Measurements from ENCODE around the gene FAM222B.

FAM222B gene

DNA sequence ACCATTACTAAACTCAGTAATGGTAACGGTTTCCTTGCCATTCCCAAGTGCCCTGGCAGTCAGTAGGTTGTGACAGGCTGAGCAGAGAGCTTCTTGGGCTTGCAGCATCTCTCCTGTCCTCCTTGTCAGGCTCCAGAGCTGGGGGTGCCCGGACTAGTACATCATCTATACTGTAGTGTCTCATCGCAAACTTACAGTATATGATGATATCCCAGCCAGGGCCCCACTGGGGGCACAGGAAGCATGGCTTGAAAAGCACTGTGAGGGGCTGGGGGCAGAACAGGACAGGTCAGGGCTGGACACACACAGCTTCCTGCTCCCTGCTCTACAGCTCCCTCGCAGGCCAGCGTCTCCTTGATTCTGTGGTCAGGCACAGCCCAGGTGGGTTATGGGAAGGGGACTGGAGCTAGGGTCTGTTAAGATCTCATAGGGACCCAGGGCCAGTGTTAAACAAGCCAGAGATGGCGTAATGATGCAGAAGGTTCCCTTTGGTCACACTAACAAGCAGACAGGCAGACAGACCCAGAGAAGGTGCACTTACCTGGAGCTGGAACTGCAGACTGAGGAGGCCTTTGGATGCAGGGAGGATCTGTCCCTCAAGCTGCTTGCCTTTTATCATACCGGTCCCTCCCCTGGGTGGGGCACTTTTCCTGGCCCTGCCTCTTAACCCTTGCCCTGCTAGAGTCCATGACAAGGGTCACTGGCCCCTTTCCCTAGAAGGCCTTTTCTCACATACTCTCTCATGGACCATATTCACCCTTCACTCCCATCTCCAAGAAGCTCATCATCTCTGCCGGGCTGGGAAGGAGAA, 19.0 kb upstream of the FAM222B start:
- TF ChIP-seq, protein P1, sequence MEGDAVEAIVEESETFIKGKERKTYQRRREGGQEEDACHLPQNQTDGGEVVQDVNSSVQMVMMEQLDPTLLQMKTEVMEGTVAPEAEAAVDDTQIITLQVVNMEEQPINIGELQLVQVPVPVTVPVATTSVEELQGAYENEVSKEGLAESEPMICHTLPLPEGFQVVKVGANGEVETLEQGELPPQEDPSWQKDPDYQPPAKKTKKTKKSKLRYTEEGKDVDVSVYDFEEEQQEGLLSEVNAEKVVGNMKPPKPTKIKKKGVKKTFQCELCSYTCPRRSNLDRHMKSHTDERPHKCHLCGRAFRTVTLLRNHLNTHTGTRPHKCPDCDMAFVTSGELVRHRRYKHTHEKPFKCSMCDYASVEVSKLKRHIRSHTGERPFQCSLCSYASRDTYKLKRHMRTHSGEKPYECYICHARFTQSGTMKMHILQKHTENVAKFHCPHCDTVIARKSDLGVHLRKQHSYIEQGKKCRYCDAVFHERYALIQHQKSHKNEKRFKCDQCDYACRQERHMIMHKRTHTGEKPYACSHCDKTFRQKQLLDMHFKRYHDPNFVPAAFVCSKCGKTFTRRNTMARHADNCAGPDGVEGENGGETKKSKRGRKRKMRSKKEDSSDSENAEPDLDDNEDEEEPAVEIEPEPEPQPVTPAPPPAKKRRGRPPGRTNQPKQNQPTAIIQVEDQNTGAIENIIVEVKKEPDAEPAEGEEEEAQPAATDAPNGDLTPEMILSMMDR (IDR thresholded peaks at IDR 0.05; ENCODE audit: low read length, missing control alignments) = no peak

DNA sequence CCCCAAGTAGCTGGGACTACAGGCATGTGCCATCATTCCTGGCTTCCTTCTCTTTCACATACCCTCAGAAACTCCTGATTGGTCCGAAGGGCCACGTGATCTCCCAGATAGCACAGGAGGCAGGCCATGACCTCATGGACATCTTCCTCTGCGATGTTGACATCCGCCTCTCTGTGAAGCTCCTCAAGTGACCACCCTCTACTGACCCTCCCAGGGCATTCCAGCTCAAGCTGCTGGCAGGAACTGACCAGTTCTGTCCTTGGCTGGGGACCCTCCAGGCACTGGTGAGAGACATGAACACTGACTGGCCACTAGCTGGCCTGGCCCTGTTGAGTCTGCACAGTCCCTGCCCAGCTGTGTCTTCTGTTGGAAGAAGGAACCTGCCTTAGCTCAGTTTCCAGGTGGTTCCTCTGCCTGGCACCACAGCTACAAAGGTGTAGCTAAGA, 17.8 kb upstream of the FAM222B start:
- no peak for DNase-seq (ENCODE audit: low read depth)
- H3K4me3 ChIP-seq (replicated peaks; ENCODE audit: low read depth, low read length) = no peak overlapping the region
- TF ChIP-seq, protein P1 (IDR thresholded peaks at IDR 0.05; ENCODE audit: low read length, missing control alignments) = no peak

More for the DNA sequence above, 19.0 kb upstream of the FAM222B start:
- no peak for DNase-seq (ENCODE audit: low read depth)
- no peak overlapping the region for H3K4me3 ChIP-seq (replicated peaks; ENCODE audit: low read depth, low read length)

DNA sequence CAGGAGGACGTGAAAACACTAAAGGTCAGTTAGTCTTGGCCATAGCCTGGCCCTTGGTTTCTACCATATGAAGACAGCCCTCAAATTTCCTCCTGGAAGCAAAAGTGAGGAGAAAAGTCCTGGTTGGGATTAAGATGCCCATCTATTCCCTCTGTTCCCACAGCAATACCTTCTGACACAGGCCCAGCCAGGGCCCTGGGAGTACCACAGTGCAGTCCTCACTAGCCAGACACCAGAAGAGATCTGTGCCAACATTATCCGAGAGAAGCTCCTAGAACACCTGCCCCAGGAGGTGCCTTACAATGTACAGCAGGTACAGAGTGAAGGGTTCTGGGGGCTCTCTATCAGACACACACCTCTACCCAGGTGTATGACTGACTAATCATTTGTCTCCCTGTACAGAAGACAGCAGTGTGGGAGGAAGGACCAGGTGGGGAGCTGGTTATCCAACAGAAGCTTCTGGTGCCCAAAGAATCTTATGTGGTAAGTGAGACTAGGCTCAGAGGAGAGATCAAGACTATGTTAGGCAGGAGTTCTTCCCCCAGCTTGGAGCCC, 16.3 kb upstream of the FAM222B start:
- DNase-seq (ENCODE audit: low read depth) = no peak
- TF ChIP-seq, protein P1 (IDR thresholded peaks at IDR 0.05; ENCODE audit: low read length, missing control alignments) = no peak
- no peak overlapping the region for H3K4me3 ChIP-seq (replicated peaks; ENCODE audit: low read depth, low read length)

DNA sequence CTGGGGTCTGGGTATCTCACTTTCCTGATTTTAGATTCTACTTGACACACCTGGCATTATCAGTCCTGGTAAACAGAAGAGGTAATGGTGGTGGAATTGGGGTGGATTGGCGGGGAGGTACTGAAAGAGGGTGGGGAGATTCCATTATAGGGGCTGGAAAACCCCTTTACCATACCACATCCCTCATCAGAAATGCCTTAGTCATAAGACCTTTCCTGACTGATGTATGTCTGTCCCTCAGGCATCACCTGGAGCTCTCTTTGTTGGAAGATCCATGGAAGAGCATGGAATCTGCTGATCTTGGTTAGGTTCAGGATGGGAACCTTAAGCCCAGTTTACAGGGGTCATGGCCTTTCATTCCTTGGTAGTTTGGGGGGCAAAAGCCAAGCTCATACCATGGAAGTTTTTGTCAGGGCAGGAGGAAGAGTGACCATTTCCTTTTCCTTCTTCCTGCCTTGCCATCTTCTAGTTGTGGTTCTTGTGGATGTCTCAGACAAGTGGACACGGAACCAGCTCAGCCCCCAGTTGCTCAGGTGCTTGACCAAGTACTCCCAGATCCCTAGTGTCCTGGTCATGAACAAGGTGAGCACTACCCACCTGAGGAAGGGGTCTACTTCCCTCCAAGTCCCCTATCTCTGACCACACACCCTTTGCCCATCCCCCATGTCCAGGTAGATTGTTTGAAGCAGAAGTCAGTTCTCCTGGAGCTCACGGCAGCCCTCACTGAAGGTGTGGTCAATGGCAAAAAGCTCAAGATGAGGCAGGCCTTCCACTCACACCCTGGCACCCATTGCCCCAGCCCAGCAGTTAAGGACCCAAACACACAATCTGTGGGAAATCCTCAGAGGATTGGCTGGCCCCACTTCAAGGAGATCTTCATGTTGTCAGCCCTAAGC, 15.6 kb upstream of the FAM222B start:
- DNase-seq (ENCODE audit: low read depth) = no peak
- TF ChIP-seq, protein P1 (IDR thresholded peaks at IDR 0.05; ENCODE audit: low read length, missing control alignments) = no peak
- H3K4me3 ChIP-seq (replicated peaks; ENCODE audit: low read depth, low read length) = no peak overlapping the region

DNA sequence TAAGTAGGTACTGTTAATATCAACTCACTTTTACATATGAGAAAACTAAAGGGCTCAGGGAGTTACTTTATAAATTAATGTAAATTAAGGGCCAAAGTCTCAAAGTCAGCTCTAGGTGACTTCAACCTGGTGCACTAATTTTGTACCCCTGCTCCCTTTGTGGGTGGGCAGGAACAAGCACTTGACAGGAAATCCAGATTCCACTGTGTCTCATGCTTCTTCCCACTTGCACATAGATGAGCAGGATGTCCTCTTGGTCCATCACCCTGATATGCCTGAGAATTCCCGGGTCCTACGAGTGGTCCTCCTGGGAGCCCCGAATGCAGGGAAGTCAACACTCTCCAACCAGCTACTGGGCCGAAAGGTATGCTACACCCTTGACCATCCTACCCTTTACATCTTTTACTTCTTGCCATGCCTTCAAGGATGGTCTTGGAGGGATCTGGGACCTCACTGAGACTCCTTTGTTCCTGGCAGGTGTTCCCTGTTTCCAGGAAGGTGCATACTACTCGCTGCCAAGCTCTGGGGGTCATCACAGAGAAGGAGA, 13.5 kb upstream of the FAM222B start:
- no peak for DNase-seq (ENCODE audit: low read depth)
- TF ChIP-seq, protein P1 (IDR thresholded peaks at IDR 0.05; ENCODE audit: low read length, missing control alignments) = no peak
- no peak overlapping the region for H3K4me3 ChIP-seq (replicated peaks; ENCODE audit: low read depth, low read length)

DNA sequence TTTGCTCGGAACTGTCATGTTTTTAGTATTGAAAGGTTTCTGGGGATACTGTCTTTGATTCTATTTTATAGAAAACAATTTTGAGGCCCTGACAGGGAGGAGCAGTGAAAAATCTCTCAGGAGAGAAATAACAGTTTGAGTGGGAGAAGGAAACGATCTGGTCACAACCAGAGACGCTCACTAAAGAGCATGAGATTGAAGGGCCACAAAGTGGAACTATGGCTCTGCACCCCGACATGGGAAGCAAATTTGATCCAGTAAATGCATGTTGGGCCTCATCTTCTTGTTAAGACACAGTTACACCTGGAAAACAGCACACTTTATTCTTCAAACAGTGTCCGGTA, 12.7 kb upstream of the FAM222B start:
- no peak for DNase-seq (ENCODE audit: low read depth)
- TF ChIP-seq, protein P1 (IDR thresholded peaks at IDR 0.05; ENCODE audit: low read length, missing control alignments) = no peak
- H3K4me3 ChIP-seq (replicated peaks; ENCODE audit: low read depth, low read length) = peak overlapping the region; percentile 96
